ENCODE data around the gene OPA3. TPM values are rescaled to one million over a fixed set of nuclear protein-coding genes. Genes with fewer than 3 reads are reported as not detected.

The OPA3 gene
- total and polyA plus RNA-seq, 2 experiments from 2014 or later, result 11.5 to 14.5 TPM

- no peaks in the 10 kb centered on the region for H3K36me3 Mint-ChIP-seq (ENCODE audit: low read depth)
- peak overlapping the region; percentile 11; the same call in 1 of the 2 replicates for H3K4me2 ChIP-seq
- ATAC-seq (no peak), DNase-seq (ENCODE audit: low spot score) (peak; percentile 51)
- no peaks in the 10 kb centered on the region; the same call in 1 of the 2 replicates for H4K20me1 ChIP-seq (replicated peaks; ENCODE audit: insufficient read depth)
- H3K79me2 ChIP-seq (replicated peaks; ENCODE audit: insufficient read depth), result no peaks in the 10 kb centered on the region
- no peak overlapping the region for H2AFZ ChIP-seq
- peaks cover 19% of the 10 kb centered on the region for H3K4me1 ChIP-seq (ENCODE audit: insufficient read depth)
- H3K4me3 Mint-ChIP-seq, result no peak overlapping the region; the same call in 2 of the 3 replicates
- no peaks in the 10 kb centered on the region for H3K9me2 ChIP-seq (ENCODE audit: insufficient read depth)
- TF ChIP-seq JUNB (IDR thresholded peaks at IDR 0.05; ENCODE audit: unreplicated experiment) (no peak), ZNF331 (CRISPR knock-in tag; IDR thresholded peaks at IDR 0.05; ENCODE audit: low read depth) (no peak), CREB1 (CRISPR knock-in tag; IDR thresholded peaks at IDR 0.05; ENCODE audit: low read depth) (no peak), POLR2AphosphoS5 (IDR thresholded peaks at IDR 0.05; ENCODE audit: low read depth) (no peak), STAT1 (IDR thresholded peaks at IDR 0.05; ENCODE audit: unreplicated experiment) (no peak), ZNF114 (CRISPR knock-in tag; IDR thresholded peaks at IDR 0.05) (no peak), NANOG (IDR thresholded peaks at IDR 0.05; ENCODE audit: borderline replicate concordance) (no peak), ETS1 (IDR thresholded peaks at IDR 0.05) (no peak), ZNF462 (CRISPR knock-in tag; IDR thresholded peaks at IDR 0.05) (no peak), EZH2 (IDR thresholded peaks at IDR 0.05; ENCODE audit: low read depth, unreplicated experiment) (no peak), EZH2phosphoT487 (IDR thresholded peaks at IDR 0.05; ENCODE audit: unreplicated experiment) (no peak)
- TF ChIP-seq, protein P1, sequence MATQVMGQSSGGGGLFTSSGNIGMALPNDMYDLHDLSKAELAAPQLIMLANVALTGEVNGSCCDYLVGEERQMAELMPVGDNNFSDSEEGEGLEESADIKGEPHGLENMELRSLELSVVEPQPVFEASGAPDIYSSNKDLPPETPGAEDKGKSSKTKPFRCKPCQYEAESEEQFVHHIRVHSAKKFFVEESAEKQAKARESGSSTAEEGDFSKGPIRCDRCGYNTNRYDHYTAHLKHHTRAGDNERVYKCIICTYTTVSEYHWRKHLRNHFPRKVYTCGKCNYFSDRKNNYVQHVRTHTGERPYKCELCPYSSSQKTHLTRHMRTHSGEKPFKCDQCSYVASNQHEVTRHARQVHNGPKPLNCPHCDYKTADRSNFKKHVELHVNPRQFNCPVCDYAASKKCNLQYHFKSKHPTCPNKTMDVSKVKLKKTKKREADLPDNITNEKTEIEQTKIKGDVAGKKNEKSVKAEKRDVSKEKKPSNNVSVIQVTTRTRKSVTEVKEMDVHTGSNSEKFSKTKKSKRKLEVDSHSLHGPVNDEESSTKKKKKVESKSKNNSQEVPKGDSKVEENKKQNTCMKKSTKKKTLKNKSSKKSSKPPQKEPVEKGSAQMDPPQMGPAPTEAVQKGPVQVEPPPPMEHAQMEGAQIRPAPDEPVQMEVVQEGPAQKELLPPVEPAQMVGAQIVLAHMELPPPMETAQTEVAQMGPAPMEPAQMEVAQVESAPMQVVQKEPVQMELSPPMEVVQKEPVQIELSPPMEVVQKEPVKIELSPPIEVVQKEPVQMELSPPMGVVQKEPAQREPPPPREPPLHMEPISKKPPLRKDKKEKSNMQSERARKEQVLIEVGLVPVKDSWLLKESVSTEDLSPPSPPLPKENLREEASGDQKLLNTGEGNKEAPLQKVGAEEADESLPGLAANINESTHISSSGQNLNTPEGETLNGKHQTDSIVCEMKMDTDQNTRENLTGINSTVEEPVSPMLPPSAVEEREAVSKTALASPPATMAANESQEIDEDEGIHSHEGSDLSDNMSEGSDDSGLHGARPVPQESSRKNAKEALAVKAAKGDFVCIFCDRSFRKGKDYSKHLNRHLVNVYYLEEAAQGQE (IDR thresholded peaks at IDR 0.05; ENCODE audit: unreplicated experiment), result no peak
- TF ChIP-seq, protein P2, sequence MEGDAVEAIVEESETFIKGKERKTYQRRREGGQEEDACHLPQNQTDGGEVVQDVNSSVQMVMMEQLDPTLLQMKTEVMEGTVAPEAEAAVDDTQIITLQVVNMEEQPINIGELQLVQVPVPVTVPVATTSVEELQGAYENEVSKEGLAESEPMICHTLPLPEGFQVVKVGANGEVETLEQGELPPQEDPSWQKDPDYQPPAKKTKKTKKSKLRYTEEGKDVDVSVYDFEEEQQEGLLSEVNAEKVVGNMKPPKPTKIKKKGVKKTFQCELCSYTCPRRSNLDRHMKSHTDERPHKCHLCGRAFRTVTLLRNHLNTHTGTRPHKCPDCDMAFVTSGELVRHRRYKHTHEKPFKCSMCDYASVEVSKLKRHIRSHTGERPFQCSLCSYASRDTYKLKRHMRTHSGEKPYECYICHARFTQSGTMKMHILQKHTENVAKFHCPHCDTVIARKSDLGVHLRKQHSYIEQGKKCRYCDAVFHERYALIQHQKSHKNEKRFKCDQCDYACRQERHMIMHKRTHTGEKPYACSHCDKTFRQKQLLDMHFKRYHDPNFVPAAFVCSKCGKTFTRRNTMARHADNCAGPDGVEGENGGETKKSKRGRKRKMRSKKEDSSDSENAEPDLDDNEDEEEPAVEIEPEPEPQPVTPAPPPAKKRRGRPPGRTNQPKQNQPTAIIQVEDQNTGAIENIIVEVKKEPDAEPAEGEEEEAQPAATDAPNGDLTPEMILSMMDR (conservative IDR thresholded peaks at IDR 0.05; ENCODE audit: low read depth in 2 of 2), result no peak
- peaks cover 8% of the 10 kb centered on the region; the same call in 1 of the 2 replicates for H3F3A ChIP-seq (replicated peaks; ENCODE audit: low read depth)
- no peaks in the 10 kb centered on the region for H3K36me3 ChIP-seq (ENCODE audit: insufficient read depth)
- no peak overlapping the region for H3K27ac Mint-ChIP-seq
- H3K4me1 Mint-ChIP-seq, result peaks cover 40% of the 10 kb centered on the region
- H3K9me3 Mint-ChIP-seq, result no peaks in the 10 kb centered on the region
- no peak overlapping the region for H3K4me3 ChIP-seq
- peak overlapping the region; percentile 36; the same call in 1 of the 2 replicates for H3K27ac ChIP-seq (ENCODE audit: low read depth)
- peaks cover 24% of the 10 kb centered on the region for H3K27me3 Mint-ChIP-seq (ENCODE audit: insufficient read depth, low read depth, poor library complexity)
- peaks cover 7% of the 10 kb centered on the region; the same call in 1 of the 2 replicates for H3K27me3 ChIP-seq (ENCODE audit: insufficient read depth)
Measured at GRCh38 chr19:45501730-45502014, 82.9 kb downstream of the OPA3 start.

Measured in GM23338 (cell line).